GM21786 (cell line): ENCODE results near the gene SOBP.

Source experiments
- ATAC-seq: cut with Tn5 transposase; IDR thresholded peaks from one replicate; pipeline ENCODE4 v1.9.1; 2021; ENCODE audit not compliant: unreplicated experiment

Gene SOBP

GRCh38 chr6:107579456-107580056, 89.6 kb downstream of the SOBP start:
- ATAC-seq = no peak

DNA sequence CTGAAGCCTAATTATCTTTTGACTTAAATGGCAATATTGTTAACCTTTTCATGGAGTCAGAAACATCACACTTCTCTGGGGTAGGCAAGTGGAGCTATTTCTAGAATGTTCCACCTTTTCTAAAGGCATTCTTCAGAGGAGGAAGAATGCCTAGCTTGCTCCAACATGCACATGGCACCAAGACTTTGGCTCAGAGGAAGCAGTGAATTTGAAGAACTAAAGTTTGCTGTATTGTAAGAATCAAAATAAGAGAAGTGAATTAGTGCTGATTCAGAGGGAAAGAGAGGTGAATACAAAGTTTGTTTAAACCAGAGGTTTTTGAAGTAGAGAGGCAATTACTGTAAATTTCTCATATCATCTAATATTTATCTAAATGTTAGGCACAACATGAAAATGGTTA, 92.2 kb downstream of the SOBP start:
- ATAC-seq = no peak

DNA sequence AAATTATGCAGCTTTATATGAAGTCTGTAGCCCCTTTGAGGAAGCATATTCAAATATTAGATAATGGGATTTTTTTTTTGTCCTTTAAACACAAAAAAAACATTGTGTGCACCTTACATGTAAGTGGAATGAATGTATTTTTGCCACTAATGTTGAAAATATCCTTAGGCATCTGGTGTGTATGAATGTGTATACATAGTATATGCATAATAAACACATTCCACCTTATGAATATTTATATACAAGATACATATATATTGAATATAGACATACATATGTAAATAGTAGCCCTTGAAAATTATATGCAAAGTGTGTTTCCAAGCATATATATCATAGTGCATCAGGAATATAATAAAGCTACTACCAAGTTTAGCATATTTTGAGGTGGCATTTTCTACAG, 94.8 kb downstream of the SOBP start:
- no peak for ATAC-seq

GRCh38 chr6:107585815-107586435, 96.0 kb downstream of the SOBP start:
- ATAC-seq = no peak

- no peak for ATAC-seq
Measured at GRCh38 chr6:107587451-107587850, 97.5 kb downstream of the SOBP start.

DNA sequence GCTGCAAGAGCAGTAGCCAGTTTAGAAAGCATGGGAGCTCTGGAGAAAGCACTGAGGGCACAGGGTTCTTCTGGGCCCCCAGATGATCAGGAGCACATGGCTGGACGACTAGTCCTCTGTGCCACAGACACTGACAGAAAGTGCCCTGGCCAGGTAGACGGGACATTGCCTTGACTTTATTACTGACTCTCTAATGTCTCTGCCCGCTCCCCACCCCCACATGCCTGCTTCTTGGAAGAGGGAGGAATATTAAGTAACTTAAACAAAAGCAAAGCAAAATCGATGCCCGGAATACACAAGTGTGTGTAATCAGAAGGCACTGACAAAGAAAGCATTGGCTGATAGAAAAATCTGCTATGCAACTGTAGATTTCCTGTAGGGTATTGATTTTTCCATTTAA, 99.3 kb downstream of the SOBP start:
- ATAC-seq = no peak

GRCh38 chr6:107589934-107590333, 100.0 kb downstream of the SOBP start:
- no peak for ATAC-seq

GRCh38 chr6:107590378-107590777, 100.5 kb downstream of the SOBP start:
- ATAC-seq = no peak

DNA sequence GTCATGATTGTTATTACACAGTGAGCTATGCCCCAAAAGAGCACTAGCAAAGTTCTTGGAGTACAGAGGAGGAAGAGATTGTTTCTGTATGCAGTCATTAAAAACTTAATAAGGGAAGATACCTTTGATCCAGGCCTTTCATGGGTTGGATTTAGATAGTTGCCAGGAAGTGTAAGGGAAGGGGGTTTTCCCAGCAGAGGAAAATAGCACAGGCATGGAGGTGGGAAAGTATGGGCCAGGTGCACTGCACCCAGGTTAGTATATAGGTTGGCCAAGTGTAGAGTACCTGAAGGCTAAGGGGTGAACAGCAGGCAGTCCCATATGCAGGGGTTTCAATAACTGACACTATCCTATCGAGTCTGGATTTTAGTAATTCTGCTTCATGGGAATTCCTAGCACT, 101.4 kb downstream of the SOBP start:
- no peak for ATAC-seq

DNA sequence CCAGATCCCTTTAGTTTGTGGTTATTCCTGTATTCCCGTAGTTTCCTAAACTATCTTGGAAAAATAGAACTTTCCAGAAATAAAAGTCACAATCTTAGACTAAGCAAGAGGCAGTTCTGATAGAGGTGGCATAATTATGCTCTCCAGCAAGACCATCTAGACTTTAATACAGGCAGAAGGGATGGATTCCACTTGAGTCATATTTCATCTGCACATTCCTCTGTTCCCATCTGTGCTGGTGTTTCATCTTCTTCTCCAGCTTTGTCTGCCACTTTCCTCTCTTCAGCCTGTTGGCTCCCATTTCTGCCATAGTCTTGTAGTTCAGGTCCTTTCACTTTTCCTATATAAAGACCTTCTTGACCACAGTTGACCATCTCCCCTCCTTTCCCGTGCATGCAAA, 102.9 kb downstream of the SOBP start:
- ATAC-seq = no peak

GRCh38 chr6:107594736-107595135, 104.8 kb downstream of the SOBP start:
- ATAC-seq = no peak

GRCh38 chr6:107598091-107598490, 108.2 kb downstream of the SOBP start:
- ATAC-seq = no peak

- ATAC-seq = no peak
Measured at GRCh38 chr6:107599043-107599442, 109.1 kb downstream of the SOBP start.

- ATAC-seq = no peak
Measured at GRCh38 chr6:107600121-107600520, 110.2 kb downstream of the SOBP start.

DNA sequence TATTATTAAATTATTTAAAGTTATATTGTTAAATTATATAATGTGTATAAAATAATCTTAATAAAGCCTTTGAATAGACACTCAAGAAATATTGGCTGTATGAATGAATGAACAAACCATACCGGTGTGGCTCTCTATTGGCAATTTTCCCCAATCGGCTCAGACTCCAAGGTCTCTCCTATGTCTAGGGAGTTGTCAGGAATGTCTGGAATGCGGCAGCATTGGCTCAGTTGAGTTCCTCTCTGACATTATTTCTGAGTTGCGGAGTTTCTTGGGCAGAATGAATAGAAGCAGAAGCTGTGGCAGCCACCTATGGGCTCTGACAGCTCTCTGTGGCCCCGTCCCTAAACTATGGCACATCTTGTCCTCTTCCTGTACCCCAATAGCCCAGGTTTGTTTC, 111.0 kb downstream of the SOBP start:
- ATAC-seq = no peak

DNA sequence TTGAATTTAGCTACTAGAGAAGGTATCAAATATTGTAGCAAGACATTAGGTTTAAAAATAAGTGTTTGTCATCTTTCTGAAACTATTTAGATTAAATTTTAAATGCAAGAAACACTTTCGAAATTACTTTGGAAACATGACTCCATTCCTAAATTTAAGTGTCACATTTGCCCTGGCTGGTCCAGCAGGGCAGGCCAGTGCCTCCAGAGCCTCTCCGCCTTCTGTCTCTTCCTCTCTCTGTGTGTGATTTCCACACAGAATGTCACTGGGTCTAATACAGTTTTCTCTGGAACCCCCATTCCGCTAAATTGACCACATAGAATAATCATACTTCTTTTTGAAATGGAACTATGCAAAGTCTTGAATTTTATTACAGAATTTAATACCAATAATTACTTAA, 111.5 kb downstream of the SOBP start:
- no peak for ATAC-seq

GRCh38 chr6:107602321-107603005, 112.5 kb downstream of the SOBP start:
- no peak for ATAC-seq

- no peak for ATAC-seq
Measured at GRCh38 chr6:107603006-107603370, 113.1 kb downstream of the SOBP start.

- no peak for ATAC-seq
Measured at GRCh38 chr6:107604549-107604948, 114.6 kb downstream of the SOBP start.

GRCh38 chr6:107606407-107606806, 116.5 kb downstream of the SOBP start:
- no peak for ATAC-seq

GRCh38 chr6:107607116-107607515, 117.2 kb downstream of the SOBP start:
- no peak for ATAC-seq

DNA sequence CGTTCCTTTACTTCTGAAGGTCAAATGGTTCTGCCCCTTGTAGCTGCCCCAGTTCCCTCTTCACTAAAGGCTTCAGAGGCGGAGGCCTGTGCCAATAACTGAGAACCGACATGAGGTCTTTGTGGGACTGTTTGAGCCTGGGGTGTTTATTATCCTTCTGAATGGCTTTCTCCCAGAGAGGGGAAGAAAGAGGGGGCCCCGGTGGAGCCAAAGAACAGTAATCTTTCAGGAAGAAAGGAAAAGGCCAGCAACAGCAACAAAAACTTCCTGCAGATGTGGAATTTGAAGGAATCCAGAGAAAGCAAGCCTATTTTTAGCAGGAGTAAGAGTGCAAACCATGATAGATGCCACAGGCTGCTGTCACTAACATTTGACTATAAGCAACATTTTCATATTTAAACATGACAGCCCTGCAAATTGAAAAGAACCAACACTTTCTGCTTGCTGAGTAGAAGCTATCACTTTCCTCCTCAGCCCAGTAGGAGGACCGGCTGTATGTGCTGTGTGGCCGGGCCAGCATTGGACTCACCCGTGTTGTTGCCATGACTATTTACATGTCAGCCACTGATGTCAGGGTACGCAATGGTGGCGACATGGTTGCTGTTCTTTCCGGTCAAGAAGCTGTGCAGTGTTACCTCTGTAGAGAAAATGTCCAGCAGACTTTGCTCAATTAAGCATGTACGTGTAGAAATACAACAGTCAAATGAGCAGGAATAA, 121.3 kb downstream of the SOBP start:
- ATAC-seq = no peak
